Measurements from ENCODE around the gene HMGXB4.

DNA sequence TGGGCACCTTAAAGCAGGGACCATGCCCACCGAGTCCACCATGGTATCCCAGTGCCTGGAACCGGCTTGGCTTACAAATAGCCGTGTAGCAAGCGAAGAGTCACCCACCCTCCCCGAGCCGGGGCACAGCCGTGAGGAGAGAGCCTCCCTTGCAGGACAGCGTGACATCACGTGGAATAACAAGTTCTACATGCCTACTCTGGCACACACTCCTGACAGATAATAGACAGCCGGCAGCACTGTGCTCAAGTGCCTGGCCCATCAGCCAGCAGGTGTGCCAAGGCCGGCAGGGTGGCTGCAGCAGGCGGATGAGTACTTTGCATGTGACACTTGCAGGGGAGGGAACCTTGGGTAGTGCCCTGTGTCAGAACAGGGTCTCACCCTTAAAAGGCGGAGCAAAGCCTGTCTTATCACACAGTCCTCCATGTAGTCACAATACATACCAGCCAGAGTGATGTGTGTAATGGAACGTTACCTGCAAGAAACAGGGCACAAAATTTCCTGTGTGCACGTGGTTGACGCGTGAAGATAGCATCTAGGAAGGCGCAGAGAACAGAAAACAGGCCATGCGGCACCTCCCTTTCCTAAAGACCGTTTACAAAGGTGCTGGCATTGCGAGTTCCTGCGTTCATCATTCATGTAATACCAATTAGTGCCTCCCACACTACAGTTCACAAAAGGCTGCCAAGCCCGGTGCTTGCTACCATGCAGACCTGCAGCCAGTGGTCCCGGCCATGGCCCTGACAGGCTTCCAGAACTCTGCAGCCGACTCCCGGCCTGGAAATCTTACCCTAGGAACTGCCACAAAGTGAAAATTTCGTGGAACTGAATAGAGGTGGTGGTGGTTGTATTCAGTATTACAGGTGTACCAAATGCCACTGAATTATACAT, 58.8 kb downstream of the HMGXB4 start:
- TF ChIP-seq, protein P1, sequence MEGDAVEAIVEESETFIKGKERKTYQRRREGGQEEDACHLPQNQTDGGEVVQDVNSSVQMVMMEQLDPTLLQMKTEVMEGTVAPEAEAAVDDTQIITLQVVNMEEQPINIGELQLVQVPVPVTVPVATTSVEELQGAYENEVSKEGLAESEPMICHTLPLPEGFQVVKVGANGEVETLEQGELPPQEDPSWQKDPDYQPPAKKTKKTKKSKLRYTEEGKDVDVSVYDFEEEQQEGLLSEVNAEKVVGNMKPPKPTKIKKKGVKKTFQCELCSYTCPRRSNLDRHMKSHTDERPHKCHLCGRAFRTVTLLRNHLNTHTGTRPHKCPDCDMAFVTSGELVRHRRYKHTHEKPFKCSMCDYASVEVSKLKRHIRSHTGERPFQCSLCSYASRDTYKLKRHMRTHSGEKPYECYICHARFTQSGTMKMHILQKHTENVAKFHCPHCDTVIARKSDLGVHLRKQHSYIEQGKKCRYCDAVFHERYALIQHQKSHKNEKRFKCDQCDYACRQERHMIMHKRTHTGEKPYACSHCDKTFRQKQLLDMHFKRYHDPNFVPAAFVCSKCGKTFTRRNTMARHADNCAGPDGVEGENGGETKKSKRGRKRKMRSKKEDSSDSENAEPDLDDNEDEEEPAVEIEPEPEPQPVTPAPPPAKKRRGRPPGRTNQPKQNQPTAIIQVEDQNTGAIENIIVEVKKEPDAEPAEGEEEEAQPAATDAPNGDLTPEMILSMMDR (IDR thresholded peaks at IDR 0.05; ENCODE audit: borderline replicate concordance, extremely low read depth, low read length, poor library complexity, severe bottlenecking), result no peak
- no peak for TF ChIP-seq EZH2 (IDR thresholded peaks at IDR 0.05; ENCODE audit: borderline replicate concordance, low read depth, low read length, severe bottlenecking)

All from DND-41 (cell line).